Retinal pigment epithelial cell (primary cell): ENCODE results near the gene SHC2.
"Not testable (repeated sequence)": the region's sequence is repeated elsewhere in the genome, so short reads cannot be mapped to it uniquely, and the experiment has no call there.

ENCODE experiments used
- DNase-seq: peaks from one replicate; pipeline ENCODE4 v3.0.0-alpha.2; 2010; ENCODE audit warnings: low read depth
- H3K4me3 ChIP-seq: 2 replicates; pipeline ENCODE4 v1.5.1; 2011; ENCODE audit warnings: mild to moderate bottlenecking, low read length, control low read depth, moderate library complexity
- CTCF ChIP-seq: conservative IDR thresholded peaks from 2 replicates; pipeline ENCODE4 v1.5.1; 2011; ENCODE audit warnings: low read depth, low read length, control low read depth, inconsistent platforms

Gene SHC2

GRCh38 chr19:399370-399769, 61.5 kb downstream of the SHC2 start:
- no peak overlapping the region for H3K4me3 ChIP-seq
- no peak for TF ChIP-seq CTCF
- no peak for DNase-seq

GRCh38 chr19:398719-399118, 62.1 kb downstream of the SHC2 start:
- no peak for DNase-seq
- H3K4me3 ChIP-seq: no peak overlapping the region
- no peak for TF ChIP-seq CTCF

GRCh38 chr19:397941-398706, 62.7 kb downstream of the SHC2 start:
- no peak overlapping the region for H3K4me3 ChIP-seq
- no peak for DNase-seq
- TF ChIP-seq CTCF: no peak

- TF ChIP-seq CTCF: no peak
- no peak overlapping the region for H3K4me3 ChIP-seq
- DNase-seq: no peak
These were observed 63.5 kb downstream of the SHC2 start for GRCh38 chr19:397321-397720.

GRCh38 chr19:395467-395866, 65.4 kb downstream of the SHC2 start:
- TF ChIP-seq CTCF: no peak
- no peak for DNase-seq
- no peak overlapping the region for H3K4me3 ChIP-seq

GRCh38 chr19:394857-395256, 66.0 kb downstream of the SHC2 start:
- H3K4me3 ChIP-seq, DNase-seq: not testable (repeated sequence)

GRCh38 chr19:393560-393959, 67.3 kb downstream of the SHC2 start:
- DNase-seq, H3K4me3 ChIP-seq: not testable (repeated sequence)

GRCh38 chr19:392375-392970, 68.4 kb downstream of the SHC2 start:
- H3K4me3 ChIP-seq: no peak overlapping the region
- no peak for DNase-seq
- no peak for TF ChIP-seq CTCF
